ENCODE measurements around the gene TNIP2.

- TF ChIP-seq CTCF (IDR thresholded peaks at IDR 0.05; ENCODE audit: low read depth, low read length, missing input control), result no peak
- TF ChIP-seq TAF1 (conservative IDR thresholded peaks at IDR 0.05), result no peak
- TF ChIP-seq, protein P1, sequence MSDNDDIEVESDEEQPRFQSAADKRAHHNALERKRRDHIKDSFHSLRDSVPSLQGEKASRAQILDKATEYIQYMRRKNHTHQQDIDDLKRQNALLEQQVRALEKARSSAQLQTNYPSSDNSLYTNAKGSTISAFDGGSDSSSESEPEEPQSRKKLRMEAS (IDR thresholded peaks at IDR 0.05), result no peak
- no peak for TF ChIP-seq ZBTB33 (IDR thresholded peaks at IDR 0.05)
- TF ChIP-seq SP1 (IDR thresholded peaks at IDR 0.05), result no peak
- TF ChIP-seq, protein P2, sequence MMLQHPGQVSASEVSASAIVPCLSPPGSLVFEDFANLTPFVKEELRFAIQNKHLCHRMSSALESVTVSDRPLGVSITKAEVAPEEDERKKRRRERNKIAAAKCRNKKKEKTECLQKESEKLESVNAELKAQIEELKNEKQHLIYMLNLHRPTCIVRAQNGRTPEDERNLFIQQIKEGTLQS (IDR thresholded peaks at IDR 0.05), result no peak
- TF ChIP-seq GABPA (IDR thresholded peaks at IDR 0.05 in 1 of 2, conservative IDR thresholded peaks at IDR 0.05 in 1 of 2), result no peak
- TF ChIP-seq EGR1 (IDR thresholded peaks at IDR 0.05; ENCODE audit: low read depth in 2 of 2), result no peak
- TF ChIP-seq JUND (IDR thresholded peaks at IDR 0.05), result no peak
Observed at GRCh38 chr4:2691952-2692435, 64.1 kb downstream of the TNIP2 start.
